HFFc6 (cell line): ENCODE measurements around the gene SMYD3. TPM values are rescaled to one million over a fixed set of nuclear protein-coding genes. Genes with fewer than 3 reads are reported as not detected.
A peak's percentile ranks its signal among the peaks of the same experiment; 100 is the strongest.

Experiments
- DNase-seq: peaks from one replicate; pipeline ENCODE4 v3.0.0-alpha.2; 2018
- H3K27ac Mint-ChIP-seq: 2 replicates; pipeline ENCODE4 v1.8.0; 2020; ENCODE audit warnings: mild to moderate bottlenecking, mixed read lengths
- H3K27me3 Mint-ChIP-seq: 2 replicates; pipeline ENCODE4 v1.8.0; 2021; ENCODE audit warnings: mild to moderate bottlenecking, moderate library complexity, mixed read lengths; ENCODE audit not compliant: insufficient read depth
- H3K36me3 Mint-ChIP-seq: 2 replicates; pipeline ENCODE4 v1.8.0; 2021; ENCODE audit warnings: low read depth, mixed read lengths
- H3K4me1 Mint-ChIP-seq: 2 replicates; pipeline ENCODE4 v1.8.0; 2020; ENCODE audit warnings: low read depth, mixed read lengths
- H3K4me3 Mint-ChIP-seq: 2 replicates; pipeline ENCODE4 v1.8.0; 2020; ENCODE audit warnings: mild to moderate bottlenecking, moderate library complexity, mixed read lengths
- H3K9me3 Mint-ChIP-seq: 2 replicates; pipeline ENCODE4 v1.8.0; 2020; ENCODE audit warnings: mild to moderate bottlenecking, mixed read lengths
- total RNA-seq, 6 experiments: library from RNA; stranded (reverse); fragmentation: NEBNext Ultra II Directional; extraction: Animal tissue kit (Norgen Biotek cat#: 25700); gene quantifications; 2 replicates in 1 of 6; 3 replicates in 5 of 6; pipeline ENCODE4 v1.2.3, GENCODE V29; 2021
- TF ChIP-seq, protein P1 (sequence below): fragments of 200-600 bp; sonication (generic); IDR thresholded peaks from 2 replicates; pipeline ENCODE4 v1.5.0; 2021; ENCODE audit warnings: antibody characterized with exemption, mild to moderate bottlenecking

Gene SMYD3
- total RNA-seq, 6 experiments from 2014 or later, result 28.4 to 37.9 (median 31.2) TPM

DNA sequence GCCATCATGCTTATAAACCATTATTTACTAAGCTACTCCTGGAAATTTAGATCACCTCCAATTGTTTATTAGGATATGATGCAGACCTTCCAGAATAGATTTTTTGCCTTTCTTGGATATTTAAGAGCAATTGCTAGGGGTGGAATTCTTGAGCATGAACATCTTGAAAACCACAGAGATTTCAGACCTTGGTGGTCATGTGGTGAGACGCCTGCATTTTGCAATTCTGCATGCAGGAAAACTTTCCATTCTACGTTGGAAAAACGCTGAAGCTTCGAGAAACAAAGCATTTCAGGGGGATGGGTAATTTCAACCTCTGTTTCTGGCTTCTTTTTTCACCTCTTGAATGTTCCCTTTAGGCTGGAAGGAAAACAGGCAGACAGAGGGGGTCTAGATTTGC, 756.0 kb downstream of the SMYD3 start:
- TF ChIP-seq, protein P1, sequence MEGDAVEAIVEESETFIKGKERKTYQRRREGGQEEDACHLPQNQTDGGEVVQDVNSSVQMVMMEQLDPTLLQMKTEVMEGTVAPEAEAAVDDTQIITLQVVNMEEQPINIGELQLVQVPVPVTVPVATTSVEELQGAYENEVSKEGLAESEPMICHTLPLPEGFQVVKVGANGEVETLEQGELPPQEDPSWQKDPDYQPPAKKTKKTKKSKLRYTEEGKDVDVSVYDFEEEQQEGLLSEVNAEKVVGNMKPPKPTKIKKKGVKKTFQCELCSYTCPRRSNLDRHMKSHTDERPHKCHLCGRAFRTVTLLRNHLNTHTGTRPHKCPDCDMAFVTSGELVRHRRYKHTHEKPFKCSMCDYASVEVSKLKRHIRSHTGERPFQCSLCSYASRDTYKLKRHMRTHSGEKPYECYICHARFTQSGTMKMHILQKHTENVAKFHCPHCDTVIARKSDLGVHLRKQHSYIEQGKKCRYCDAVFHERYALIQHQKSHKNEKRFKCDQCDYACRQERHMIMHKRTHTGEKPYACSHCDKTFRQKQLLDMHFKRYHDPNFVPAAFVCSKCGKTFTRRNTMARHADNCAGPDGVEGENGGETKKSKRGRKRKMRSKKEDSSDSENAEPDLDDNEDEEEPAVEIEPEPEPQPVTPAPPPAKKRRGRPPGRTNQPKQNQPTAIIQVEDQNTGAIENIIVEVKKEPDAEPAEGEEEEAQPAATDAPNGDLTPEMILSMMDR, result no peak
- DNase-seq, result peak; percentile 49
- Mint-ChIP-seq H3K36me3 (peaks cover 38% of the 10 kb centered on the region), H3K27me3 (peaks cover 2% of the 10 kb centered on the region), H3K4me1 (peaks cover 50% of the 10 kb centered on the region), H3K4me3 (0 out of 2 replicates have a peak overlapping the region, but pooled peaks have one; percentile 7), H3K9me3 (peaks cover 12% of the 10 kb centered on the region; the same call in 1 of the 2 replicates), H3K27ac (peak overlapping the region; percentile 20; the same call in 1 of the 2 replicates)

DNA sequence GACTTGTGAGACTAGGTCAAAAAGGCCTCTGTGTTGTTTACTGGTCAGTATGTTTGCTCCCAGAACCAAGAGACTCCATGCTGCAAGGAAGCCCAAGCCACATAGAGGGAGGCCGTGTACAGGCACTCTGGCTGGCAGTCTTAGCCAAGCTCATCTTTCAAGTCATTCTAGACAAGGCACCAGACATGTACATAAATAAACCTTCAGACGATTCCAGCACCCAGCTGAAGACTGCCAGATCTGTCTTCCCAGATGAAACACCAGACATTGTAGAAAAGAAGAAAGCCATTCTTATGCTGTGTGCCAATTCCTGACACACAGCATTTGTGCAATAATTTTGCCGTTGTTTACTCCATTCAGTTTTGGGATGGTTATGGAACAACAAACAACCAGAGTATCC, 756.8 kb downstream of the SMYD3 start:
- H3K9me3 Mint-ChIP-seq, result peaks cover 7% of the 10 kb centered on the region; the same call in 1 of the 2 replicates
- H3K27ac Mint-ChIP-seq, result no peak overlapping the region
- TF ChIP-seq, protein P1, result no peak
- H3K4me3 Mint-ChIP-seq, result no peak overlapping the region
- DNase-seq, result no peak
- H3K4me1 Mint-ChIP-seq, result peaks cover 48% of the 10 kb centered on the region
- H3K27me3 Mint-ChIP-seq, result peaks cover 2% of the 10 kb centered on the region
- H3K36me3 Mint-ChIP-seq, result peaks cover 37% of the 10 kb centered on the region

DNA sequence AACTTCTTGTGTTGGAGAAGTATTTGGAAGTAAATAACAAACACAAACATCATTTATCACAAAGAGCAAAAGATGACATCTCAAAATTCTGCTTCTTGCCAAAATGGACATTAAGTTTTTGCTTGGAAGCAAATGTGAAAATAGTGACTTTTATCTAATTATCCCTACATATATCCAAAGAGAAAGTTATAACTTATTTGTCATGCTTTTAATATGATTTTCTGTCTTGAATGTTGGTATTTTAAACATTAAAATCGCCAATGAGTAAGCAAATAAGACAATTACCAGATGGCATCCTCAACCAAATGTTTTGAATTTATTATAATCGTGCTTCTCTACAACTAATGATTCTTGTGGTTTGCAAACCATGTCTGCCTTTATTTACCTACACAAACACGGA, 758.0 kb downstream of the SMYD3 start:
- Mint-ChIP-seq H3K4me1 (peaks cover 36% of the 10 kb centered on the region), H3K4me3 (no peak overlapping the region), H3K36me3 (peaks cover 32% of the 10 kb centered on the region), H3K27me3 (peaks cover 2% of the 10 kb centered on the region), H3K27ac (no peak overlapping the region), H3K9me3 (peaks cover 5% of the 10 kb centered on the region; the same call in 1 of the 2 replicates)
- TF ChIP-seq, protein P1, result no peak
- no peak for DNase-seq

DNA sequence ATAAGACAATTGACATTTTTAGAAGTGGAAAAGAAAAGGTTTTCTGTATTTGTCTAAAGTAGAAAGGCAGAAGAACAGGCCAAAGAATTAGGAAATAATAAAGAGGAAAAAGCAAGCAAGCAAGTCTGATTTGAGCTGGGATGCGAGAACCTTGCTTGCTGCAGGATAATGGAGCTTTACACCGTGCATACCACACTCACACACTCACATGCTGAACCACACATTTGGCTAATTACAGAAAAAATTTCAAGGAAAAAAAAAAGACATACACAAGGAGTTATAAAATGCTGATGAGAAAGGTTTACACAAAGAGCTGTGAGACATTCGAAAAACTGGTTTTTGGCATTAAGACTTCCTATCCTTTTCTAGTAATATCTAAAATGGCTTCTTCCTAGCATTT, 758.4 kb downstream of the SMYD3 start:
- Mint-ChIP-seq H3K4me3 (no peak overlapping the region), H3K27me3 (peaks cover 2% of the 10 kb centered on the region), H3K27ac (no peak overlapping the region), H3K9me3 (peaks cover 5% of the 10 kb centered on the region; the same call in 1 of the 2 replicates), H3K4me1 (peaks cover 36% of the 10 kb centered on the region), H3K36me3 (peaks cover 32% of the 10 kb centered on the region)
- no peak for DNase-seq
- TF ChIP-seq, protein P1, result no peak

DNA sequence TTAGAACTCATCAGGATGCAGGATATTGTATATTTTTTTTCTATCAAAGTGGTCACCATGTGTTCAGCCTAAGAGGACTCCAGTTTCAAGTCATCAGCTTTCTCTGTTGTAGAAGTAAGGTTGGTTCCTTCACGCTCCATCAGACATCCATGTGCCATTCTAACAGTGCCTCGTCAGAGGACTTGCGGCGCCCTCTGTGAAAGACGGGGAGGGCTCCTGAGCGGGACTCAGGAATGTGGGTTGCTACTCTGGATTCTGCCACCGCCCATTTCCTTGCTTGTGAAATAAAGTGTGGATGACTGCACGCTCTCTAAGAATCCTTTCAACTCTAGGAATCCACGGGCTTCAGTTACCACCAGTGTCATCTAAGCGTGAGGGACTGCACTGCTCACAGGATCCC, 758.8 kb downstream of the SMYD3 start:
- Mint-ChIP-seq H3K27me3 (peaks cover 2% of the 10 kb centered on the region), H3K9me3 (peaks cover 5% of the 10 kb centered on the region; the same call in 1 of the 2 replicates), H3K36me3 (peaks cover 32% of the 10 kb centered on the region), H3K4me1 (peaks cover 36% of the 10 kb centered on the region), H3K27ac (no peak overlapping the region), H3K4me3 (no peak overlapping the region)
- DNase-seq, result no peak
- TF ChIP-seq, protein P1, result no peak
